PC-3 (cell line): ENCODE results near the gene RABL6. TPM values are rescaled to one million over a fixed set of nuclear protein-coding genes. Genes with fewer than 3 reads are reported as not detected.

Experiments used
- ATAC-seq: fragments of 200-7000 bp; cut with Tn5 transposase; 2 replicates; pipeline ENCODE4 v1.9.1; 2020; ENCODE audit warnings: mild to moderate bottlenecking, moderate library complexity
- BruUV-seq: library from RNA; stranded (reverse); fragments of 400-500 nt; replicated peaks from 2 replicates; lab custom pipeline; 2021; lab: Mats Ljungman, UMichigan
- CTCF ChIA-PET: fragments of 300-600 bp; sonication (Branson Sonifier 250); formaldehyde crosslinking; loops from one replicate; lab custom pipeline; 2022; ENCODE audit warnings: antibody characterized with exemption; lab: Charles Lee
- POLR2A ChIA-PET: fragments of 300-600 bp; sonication (Branson Sonifier 250); formaldehyde crosslinking; loops from one replicate; lab custom pipeline; 2022; ENCODE audit warnings: antibody characterized with exemption; ENCODE audit not compliant: unreplicated experiment; lab: Charles Lee
- DNase-seq: peaks from one replicate; pipeline ENCODE4 v3.0.0-alpha.2; 2015
- H2AFZ ChIP-seq: fragments of 300-600 bp; sonication (generic); 2 replicates; pipeline ENCODE4 v1.6.0; 2016; ENCODE audit warnings: antibody characterized with exemption, low read length
- H3F3A ChIP-seq: fragments of 300-600 bp; sonication (generic); one replicate; pipeline ENCODE4 v1.6.0; 2017; ENCODE audit warnings: antibody characterized with exemption, low read length, control low read depth, mild to moderate bottlenecking; ENCODE audit not compliant: unreplicated experiment
- H3K27ac ChIP-seq: fragments of 300-600 bp; sonication (generic); 2 replicates; pipeline ENCODE4 v1.5.1; 2016; ENCODE audit warnings: mild to moderate bottlenecking, low read length
- H3K27me3 ChIP-seq: fragments of 300-600 bp; sonication (generic); 2 replicates; pipeline ENCODE4 v1.6.1; 2016; ENCODE audit warnings: low read length, mixed read lengths
- H3K36me3 ChIP-seq: fragments of 300-600 bp; sonication (generic); 2 replicates; pipeline ENCODE4 v1.6.1; 2016; ENCODE audit warnings: low read depth, mixed run types, low read length, mixed read lengths
- H3K4me1 ChIP-seq: fragments of 300-600 bp; sonication (generic); 2 replicates; pipeline ENCODE4 v1.5.1; 2016; ENCODE audit warnings: low read length; ENCODE audit not compliant: insufficient read depth
- H3K4me2 ChIP-seq: fragments of 300-600 bp; sonication (generic); 2 replicates; pipeline ENCODE4 v1.6.0; 2016; ENCODE audit warnings: low read length
- H3K4me3 ChIP-seq: fragments of 300-600 bp; sonication (generic); 2 replicates; pipeline ENCODE4 v1.5.1; 2016; ENCODE audit warnings: mild to moderate bottlenecking, low read length, mixed read lengths
- H3K79me2 ChIP-seq: fragments of 300-600 bp; sonication (generic); 2 replicates; pipeline ENCODE4 v1.6.1; 2017; ENCODE audit warnings: low read length, mixed read lengths
- H3K9ac ChIP-seq: fragments of 300-600 bp; sonication (generic); 2 replicates; pipeline ENCODE4 v1.6.0; 2016; ENCODE audit warnings: mild to moderate bottlenecking, low read length
- H3K9me2 ChIP-seq: fragments of 300-600 bp; sonication (generic); replicated peaks from 2 replicates; pipeline ENCODE4 v1.6.1; 2016; ENCODE audit warnings: mixed run types, low read length, mixed read lengths
- H3K9me3 ChIP-seq: fragments of 300-600 bp; sonication (generic); 2 replicates; pipeline ENCODE4 v1.6.1; 2016; ENCODE audit warnings: low read length, mixed read lengths
- H4K20me1 ChIP-seq: fragments of 300-600 bp; sonication (generic); 2 replicates; pipeline ENCODE4 v1.6.1; 2016; ENCODE audit warnings: low read length, mixed read lengths
- CTCF ChIP-seq: fragments of 300-600 bp; sonication (generic); conservative IDR thresholded peaks from 2 replicates; pipeline ENCODE4 v1.5.1; 2017; ENCODE audit warnings: antibody characterized with exemption, low read depth, mild to moderate bottlenecking, low read length
- EZH2 ChIP-seq: fragments of 300-600 bp; sonication (generic); IDR thresholded peaks from one replicate; pipeline ENCODE4 v1.6.1; 2017; ENCODE audit warnings: antibody characterized with exemption, mild to moderate bottlenecking, low read length; ENCODE audit not compliant: unreplicated experiment
- EZH2phosphoT487 ChIP-seq: fragments of 300-600 bp; sonication (generic); IDR thresholded peaks from 2 replicates; pipeline ENCODE4 v1.6.1; 2018; ENCODE audit warnings: mild to moderate bottlenecking, antibody characterized with exemption, low read length, borderline replicate concordance
- intact Hi-C: fragments of 100-400 bp; cut with micrococcal nuclease; formaldehyde crosslinking; loops from 2 replicates; pipeline ENCODE4 v1.9.0; 2023
- total RNA-seq: library from RNA; depleted of rRNA; stranded (reverse); fragments of >200 nt; gene quantifications from 2 replicates; pipeline ENCODE4 v1.2.3, GENCODE V29; 2014

Gene RABL6
- total RNA-seq, 1 experiment from 2014 or later = 84.3 TPM

DNA sequence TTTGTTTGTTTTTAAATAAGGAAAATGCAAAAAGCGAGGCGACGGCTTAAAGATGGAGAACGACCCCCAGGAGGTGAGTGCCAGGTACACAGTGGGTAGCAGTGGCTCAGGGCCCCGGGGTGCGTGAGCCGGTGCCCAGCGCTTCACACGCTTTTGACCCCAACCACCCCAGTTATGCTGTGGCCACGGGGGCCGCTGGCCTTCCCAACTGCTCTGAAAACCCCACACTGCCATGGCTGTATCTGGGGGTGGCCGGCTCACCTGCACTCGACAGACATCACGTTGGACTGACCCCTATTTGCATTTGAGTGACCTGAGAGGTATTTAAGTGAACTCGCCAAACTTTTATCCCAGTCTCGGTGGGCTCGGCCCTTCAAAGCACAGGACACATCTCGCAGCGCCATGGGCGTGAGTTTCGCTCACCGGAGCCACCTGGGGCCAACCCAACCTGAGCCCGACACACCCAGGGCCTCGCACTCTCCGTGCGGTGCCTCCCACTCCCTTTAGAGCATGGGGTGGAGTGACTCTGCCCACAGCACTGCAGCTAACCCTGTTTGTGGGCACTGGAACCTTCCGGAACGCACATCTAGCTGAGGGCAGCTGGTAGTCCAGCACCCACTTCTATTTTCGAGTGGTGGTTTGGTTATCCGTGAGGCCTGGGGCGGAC is 20.9 kb downstream of the RABL6 start:
- BruUV-seq = no TSS peak
- Histone ChIP-seq H3K9ac (no peak overlapping the region), H3K27me3 (no peaks in the 10 kb centered on the region), H3K36me3 (peaks cover 8% of the 10 kb centered on the region; the same call in 1 of the 2 replicates), H3K4me2 (no peak overlapping the region), H3K27ac (no peak overlapping the region), H3K79me2 (no peaks in the 10 kb centered on the region), H2AFZ (no peak overlapping the region), H3K9me3 (no peaks in the 10 kb centered on the region), H3F3A (no peaks in the 10 kb centered on the region), H3K4me3 (no peak overlapping the region), H3K4me1 (no peaks in the 10 kb centered on the region), H3K9me2 (no peaks in the 10 kb centered on the region), H4K20me1 (no peaks in the 10 kb centered on the region)
- ChIA-PET POLR2A (no interaction called here), CTCF (no interaction called here)
- DNase-seq (no peak), ATAC-seq (no peak)
- TF ChIP-seq EZH2phosphoT487 (no peak), CTCF (no peak), EZH2 (no peak)
- intact Hi-C loops = no loop called here

DNA sequence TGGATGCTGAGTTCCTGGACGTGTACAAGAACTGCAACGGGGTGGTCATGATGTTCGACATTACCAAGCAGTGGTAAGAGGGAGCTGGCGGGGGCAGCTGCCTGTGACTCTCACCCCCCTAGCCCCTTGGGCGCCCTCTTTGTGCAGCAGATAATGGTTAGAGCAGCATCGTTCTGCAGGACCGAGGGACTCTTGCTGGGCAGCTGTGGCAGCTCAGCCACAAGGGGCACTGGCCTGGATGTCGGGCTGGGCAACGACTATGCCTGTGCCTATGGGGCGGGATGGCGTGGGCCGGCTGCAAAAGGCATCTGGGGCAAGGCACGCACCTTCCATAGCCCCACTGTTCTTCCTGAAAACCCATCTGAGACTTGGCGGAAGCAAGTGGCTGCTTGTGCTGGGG is 21.7 kb downstream of the RABL6 start:
- no peaks in the 10 kb centered on the region for H3F3A ChIP-seq
- no peaks in the 10 kb centered on the region for H3K27me3 ChIP-seq
- no peaks in the 10 kb centered on the region for H3K9me2 ChIP-seq
- no peak overlapping the region for H3K4me2 ChIP-seq
- H3K36me3 ChIP-seq = peaks cover 8% of the 10 kb centered on the region; the same call in 1 of the 2 replicates
- ATAC-seq = no peak
- H3K79me2 ChIP-seq = no peaks in the 10 kb centered on the region
- TF ChIP-seq EZH2 (no peak), EZH2phosphoT487 (no peak), CTCF (no peak)
- CTCF ChIA-PET = no interaction called here
- BruUV-seq = no TSS peak
- POLR2A ChIA-PET = no interaction called here
- H2AFZ ChIP-seq = no peak overlapping the region
- no peak overlapping the region for H3K4me3 ChIP-seq
- H3K27ac ChIP-seq = no peak overlapping the region
- H4K20me1 ChIP-seq = no peaks in the 10 kb centered on the region
- H3K9me3 ChIP-seq = no peaks in the 10 kb centered on the region
- H3K4me1 ChIP-seq = no peaks in the 10 kb centered on the region
- DNase-seq = no peak
- intact Hi-C loops = no loop called here
- no peak overlapping the region for H3K9ac ChIP-seq
